Measurements from ENCODE around the gene IL11RA. TPM values are rescaled to one million over a fixed set of nuclear protein-coding genes. Genes with fewer than 3 reads are reported as not detected.

IL11RA gene
- total and polyA plus RNA-seq, 9 of the 15 experiments (the other 6 are each of a cell fraction or from before 2014, with no cell fraction given): 0.11 to 5.8 (median 2.8) TPM

DNA sequence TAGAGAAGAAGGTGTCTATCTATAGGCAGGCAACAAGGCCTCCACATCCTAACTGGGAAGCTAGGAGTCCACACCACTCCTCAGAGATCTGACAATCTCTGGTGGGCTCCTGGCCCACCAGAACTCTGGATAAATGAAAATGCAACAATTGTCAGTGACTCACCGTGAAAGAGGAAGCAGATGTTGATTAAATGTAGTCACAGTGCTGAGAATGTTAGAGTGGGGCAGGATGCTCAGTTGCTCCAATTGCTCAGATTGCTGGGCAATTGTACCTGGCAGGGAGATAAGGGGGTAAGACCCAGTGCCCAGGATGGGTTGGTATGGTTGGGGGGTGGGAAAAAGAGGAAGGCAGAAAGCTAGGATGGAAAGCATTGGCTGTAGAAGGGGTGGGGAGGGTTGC is 34.7 kb downstream of the IL11RA start (continued):
- TF ChIP-seq ZNF668 (CRISPR knock-in tag; IDR thresholded peaks at IDR 0.05) (no peak), MTA3 (IDR thresholded peaks at IDR 0.05; ENCODE audit: borderline replicate concordance) (no peak), HDGF (IDR thresholded peaks at IDR 0.05) (no peak), ZBTB40 (IDR thresholded peaks at IDR 0.05) (no peak), ZBTB40 (CRISPR knock-in tag; IDR thresholded peaks at IDR 0.05) (no peak), ZNF174 (CRISPR knock-in tag; IDR thresholded peaks at IDR 0.05) (no peak), TAF1 (IDR thresholded peaks at IDR 0.05; ENCODE audit: control insufficient read depth, extremely low read depth, insufficient read depth, low read length, severe bottlenecking) (no peak), ZNF79 (CRISPR knock-in tag; IDR thresholded peaks at IDR 0.05; ENCODE audit: low read depth) (no peak), KAT8 (IDR thresholded peaks at IDR 0.05; ENCODE audit: low read depth) (no peak)
- TF ChIP-seq, protein P1, sequence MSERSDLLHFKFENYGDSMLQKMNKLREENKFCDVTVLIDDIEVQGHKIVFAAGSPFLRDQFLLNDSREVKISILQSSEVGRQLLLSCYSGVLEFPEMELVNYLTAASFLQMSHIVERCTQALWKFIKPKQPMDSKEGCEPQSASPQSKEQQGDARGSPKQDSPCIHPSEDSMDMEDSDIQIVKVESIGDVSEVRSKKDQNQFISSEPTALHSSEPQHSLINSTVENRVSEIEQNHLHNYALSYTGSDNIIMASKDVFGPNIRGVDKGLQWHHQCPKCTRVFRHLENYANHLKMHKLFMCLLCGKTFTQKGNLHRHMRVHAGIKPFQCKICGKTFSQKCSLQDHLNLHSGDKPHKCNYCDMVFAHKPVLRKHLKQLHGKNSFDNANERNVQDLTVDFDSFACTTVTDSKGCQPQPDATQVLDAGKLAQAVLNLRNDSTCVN (CRISPR knock-in tag; IDR thresholded peaks at IDR 0.05): no peak
